ENCODE data around the gene KDM1A. TPM values are rescaled to one million over a fixed set of nuclear protein-coding genes. Genes with fewer than 3 reads are reported as not detected.
A peak's percentile ranks its signal among the peaks of the same experiment; 100 is the strongest.

Gene KDM1A
- total RNA-seq, 1 donor from 2014 or later = 89.9 TPM

GRCh38 chr1:23065385-23065784 is 46.1 kb downstream of the KDM1A start:
- Mint-ChIP-seq H3K9me3 (ENCODE audit: low read depth) (no peaks in the 10 kb centered on the region), H3K4me1 (ENCODE audit: low read depth) (peaks cover 26% of the 10 kb centered on the region), H3K4me3 (ENCODE audit: unreplicated experiment) (no peak overlapping the region), H3K27me3 (ENCODE audit: low read depth) (no peaks in the 10 kb centered on the region), H3K36me3 (ENCODE audit: low read depth) (peaks cover 25% of the 10 kb centered on the region), H3K27ac (ENCODE audit: unreplicated experiment) (no peak overlapping the region)
- TF ChIP-seq, protein P1, sequence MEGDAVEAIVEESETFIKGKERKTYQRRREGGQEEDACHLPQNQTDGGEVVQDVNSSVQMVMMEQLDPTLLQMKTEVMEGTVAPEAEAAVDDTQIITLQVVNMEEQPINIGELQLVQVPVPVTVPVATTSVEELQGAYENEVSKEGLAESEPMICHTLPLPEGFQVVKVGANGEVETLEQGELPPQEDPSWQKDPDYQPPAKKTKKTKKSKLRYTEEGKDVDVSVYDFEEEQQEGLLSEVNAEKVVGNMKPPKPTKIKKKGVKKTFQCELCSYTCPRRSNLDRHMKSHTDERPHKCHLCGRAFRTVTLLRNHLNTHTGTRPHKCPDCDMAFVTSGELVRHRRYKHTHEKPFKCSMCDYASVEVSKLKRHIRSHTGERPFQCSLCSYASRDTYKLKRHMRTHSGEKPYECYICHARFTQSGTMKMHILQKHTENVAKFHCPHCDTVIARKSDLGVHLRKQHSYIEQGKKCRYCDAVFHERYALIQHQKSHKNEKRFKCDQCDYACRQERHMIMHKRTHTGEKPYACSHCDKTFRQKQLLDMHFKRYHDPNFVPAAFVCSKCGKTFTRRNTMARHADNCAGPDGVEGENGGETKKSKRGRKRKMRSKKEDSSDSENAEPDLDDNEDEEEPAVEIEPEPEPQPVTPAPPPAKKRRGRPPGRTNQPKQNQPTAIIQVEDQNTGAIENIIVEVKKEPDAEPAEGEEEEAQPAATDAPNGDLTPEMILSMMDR (IDR thresholded peaks at IDR 0.05) = no peak
- no peak for DNase-seq (ENCODE audit: low spot score)

DNA sequence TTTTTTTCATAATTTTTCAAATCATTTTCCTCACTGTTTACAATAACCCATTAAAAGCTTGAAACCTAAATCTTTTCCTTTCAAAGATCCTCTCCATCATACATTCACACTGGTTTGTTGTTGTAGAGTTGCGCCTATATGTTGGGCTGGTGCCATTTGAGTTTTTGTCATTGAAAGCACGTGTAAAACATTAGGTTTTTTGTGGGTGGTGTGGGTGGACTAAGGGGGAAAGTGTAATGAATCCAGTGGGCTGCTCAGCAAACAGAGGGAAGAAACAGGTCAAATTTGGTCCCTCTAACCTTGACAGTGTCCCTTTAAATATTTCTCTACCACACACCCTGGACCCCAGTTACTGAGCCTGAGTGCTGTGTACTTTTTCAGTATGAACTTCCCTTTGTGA is 46.8 kb downstream of the KDM1A start:
- no peak overlapping the region for H3K4me3 Mint-ChIP-seq (ENCODE audit: unreplicated experiment)
- no peaks in the 10 kb centered on the region for H3K27me3 Mint-ChIP-seq (ENCODE audit: low read depth)
- TF ChIP-seq, protein P1 (IDR thresholded peaks at IDR 0.05) = no peak
- H3K36me3 Mint-ChIP-seq (ENCODE audit: low read depth) = peaks cover 24% of the 10 kb centered on the region
- DNase-seq (ENCODE audit: low spot score) = no peak
- peaks cover 28% of the 10 kb centered on the region for H3K4me1 Mint-ChIP-seq (ENCODE audit: low read depth)
- no peak overlapping the region for H3K27ac Mint-ChIP-seq (ENCODE audit: unreplicated experiment)
- H3K9me3 Mint-ChIP-seq (ENCODE audit: low read depth) = no peaks in the 10 kb centered on the region

GRCh38 chr1:23069149-23069548 is 49.9 kb downstream of the KDM1A start:
- H3K27me3 Mint-ChIP-seq (ENCODE audit: low read depth) = no peaks in the 10 kb centered on the region
- H3K4me1 Mint-ChIP-seq (ENCODE audit: low read depth) = peaks cover 35% of the 10 kb centered on the region
- no peaks in the 10 kb centered on the region for H3K9me3 Mint-ChIP-seq (ENCODE audit: low read depth)
- DNase-seq (ENCODE audit: low spot score) = no peak
- TF ChIP-seq, protein P1 (IDR thresholded peaks at IDR 0.05) = no peak
- peaks cover 35% of the 10 kb centered on the region for H3K36me3 Mint-ChIP-seq (ENCODE audit: low read depth)
- H3K4me3 Mint-ChIP-seq (ENCODE audit: unreplicated experiment) = no peak overlapping the region
- peak overlapping the region; percentile 91 for H3K27ac Mint-ChIP-seq (ENCODE audit: unreplicated experiment)

DNA sequence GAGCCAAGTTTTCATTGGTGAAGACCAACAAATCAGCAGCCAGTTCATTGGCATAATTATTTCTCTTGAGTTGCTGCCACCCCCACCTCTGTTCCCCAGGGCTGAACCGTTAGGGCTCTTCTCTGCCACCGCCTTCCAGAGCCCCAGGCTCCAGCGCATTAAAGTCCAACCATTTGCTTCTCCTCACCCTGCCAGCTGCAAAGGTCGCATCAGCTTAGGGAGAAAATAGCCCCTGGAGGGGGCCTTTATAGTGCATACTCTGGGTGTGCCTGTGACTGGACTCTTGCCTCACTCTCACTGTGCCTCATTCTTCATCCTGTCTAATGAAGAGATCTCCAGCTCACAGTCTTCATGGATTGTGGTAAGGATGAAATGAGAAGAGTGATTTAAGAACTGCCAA is 50.4 kb downstream of the KDM1A start:
- TF ChIP-seq, protein P1 (IDR thresholded peaks at IDR 0.05) = no peak
- no peak for DNase-seq (ENCODE audit: low spot score)
- Mint-ChIP-seq H3K27ac (ENCODE audit: unreplicated experiment) (peak overlapping the region; percentile 91), H3K4me1 (ENCODE audit: low read depth) (peaks cover 35% of the 10 kb centered on the region), H3K27me3 (ENCODE audit: low read depth) (no peaks in the 10 kb centered on the region), H3K4me3 (ENCODE audit: unreplicated experiment) (no peak overlapping the region), H3K36me3 (ENCODE audit: low read depth) (peaks cover 34% of the 10 kb centered on the region), H3K9me3 (ENCODE audit: low read depth) (no peaks in the 10 kb centered on the region)

GRCh38 chr1:23074012-23074411 is 54.7 kb downstream of the KDM1A start:
- H3K27me3 Mint-ChIP-seq (ENCODE audit: low read depth) = no peaks in the 10 kb centered on the region
- DNase-seq (ENCODE audit: low spot score) = no peak
- H3K4me3 Mint-ChIP-seq (ENCODE audit: unreplicated experiment) = no peak overlapping the region
- no peaks in the 10 kb centered on the region for H3K9me3 Mint-ChIP-seq (ENCODE audit: low read depth)
- H3K27ac Mint-ChIP-seq (ENCODE audit: unreplicated experiment) = no peak overlapping the region
- H3K36me3 Mint-ChIP-seq (ENCODE audit: low read depth) = peaks cover 40% of the 10 kb centered on the region
- peaks cover 22% of the 10 kb centered on the region for H3K4me1 Mint-ChIP-seq (ENCODE audit: low read depth)
- TF ChIP-seq, protein P1 (IDR thresholded peaks at IDR 0.05) = no peak
